Pulmonary artery endothelial cell (primary cell): Measurements from ENCODE around the gene ZDHHC5. TPM values are rescaled to one million over a fixed set of nuclear protein-coding genes. Genes with fewer than 3 reads are reported as not detected.
"Not testable (repeated sequence)": the region's sequence is repeated elsewhere in the genome, so short reads cannot be mapped to it uniquely, and the experiment has no call there.

Experiments used
- DNase-seq: peaks from one replicate; pipeline ENCODE4 v3.0.0-alpha.2; 2011; ENCODE audit warnings: low read depth, low spot score
- total RNA-seq: library from RNA; depleted of rRNA; stranded (reverse); fragments of >200 nt; gene quantifications from 2 replicates; pipeline ENCODE4 v1.2.3, GENCODE V29; 2014

Gene ZDHHC5
- total RNA-seq, 1 donor from 2014 or later = 39.4 TPM

DNA sequence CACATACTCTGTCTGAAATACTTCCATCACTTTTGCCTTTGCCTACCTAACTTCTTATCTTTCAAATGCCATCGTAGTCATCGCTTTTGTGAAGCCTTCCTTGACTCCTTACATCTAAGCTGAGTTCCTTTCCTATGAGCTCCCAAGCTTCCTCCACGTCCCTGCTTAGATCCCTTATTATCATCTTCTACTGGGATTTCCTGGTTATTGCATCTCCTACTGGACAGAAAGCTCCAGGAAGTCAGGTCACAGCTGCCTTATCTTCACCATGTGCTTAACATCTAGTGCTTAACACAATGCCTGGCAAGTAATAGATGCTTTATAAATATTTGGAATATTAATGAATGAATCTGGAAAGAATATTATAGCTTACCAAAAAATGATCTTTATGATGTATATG is 24.1 kb upstream of the ZDHHC5 start:
- DNase-seq = no peak

DNA sequence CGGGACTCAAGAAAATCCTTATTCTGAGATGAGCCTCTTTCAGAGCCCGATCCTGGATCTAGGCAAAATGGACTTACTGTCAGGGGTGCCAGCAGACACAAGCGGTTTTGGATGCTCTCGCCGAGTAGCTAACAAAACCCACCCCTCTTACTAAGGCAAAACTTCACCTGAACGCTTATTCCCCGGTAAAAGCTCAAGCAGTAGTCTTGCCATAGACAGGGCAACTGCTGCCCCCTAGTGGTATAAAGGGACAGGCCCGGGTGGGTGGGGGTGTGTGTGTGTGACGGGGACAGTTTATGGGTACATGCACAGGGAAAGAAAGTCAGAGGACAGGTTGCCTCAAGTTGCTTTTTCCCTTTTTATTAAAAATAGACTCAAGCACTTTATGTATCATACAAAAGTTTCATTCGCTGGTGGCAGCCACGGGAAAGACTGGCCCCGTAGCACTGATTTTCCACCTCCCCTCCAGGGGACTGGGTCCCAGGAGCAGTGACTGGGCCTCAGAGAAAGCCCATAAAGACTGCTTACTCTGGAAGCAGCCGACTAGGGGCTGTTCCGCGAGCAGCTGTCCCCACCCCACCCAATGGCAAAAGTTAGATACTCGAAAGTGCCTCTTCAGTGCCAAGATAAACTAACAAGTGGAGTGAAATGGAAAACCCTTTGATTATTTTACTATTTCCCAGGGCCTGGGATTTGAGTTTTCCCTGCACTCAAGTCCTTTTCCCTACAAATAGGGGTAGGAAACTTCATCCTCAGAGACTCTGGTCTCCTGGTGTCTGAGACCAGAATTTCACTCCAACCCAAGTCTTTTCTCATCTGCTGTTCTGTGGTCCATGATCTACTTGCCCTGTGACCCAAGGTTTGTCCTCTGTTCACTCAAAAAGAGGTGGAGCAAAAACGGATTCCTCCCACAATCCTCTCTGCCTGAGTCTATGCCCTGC is 22.9 kb upstream of the ZDHHC5 start:
- DNase-seq = no peak

DNA sequence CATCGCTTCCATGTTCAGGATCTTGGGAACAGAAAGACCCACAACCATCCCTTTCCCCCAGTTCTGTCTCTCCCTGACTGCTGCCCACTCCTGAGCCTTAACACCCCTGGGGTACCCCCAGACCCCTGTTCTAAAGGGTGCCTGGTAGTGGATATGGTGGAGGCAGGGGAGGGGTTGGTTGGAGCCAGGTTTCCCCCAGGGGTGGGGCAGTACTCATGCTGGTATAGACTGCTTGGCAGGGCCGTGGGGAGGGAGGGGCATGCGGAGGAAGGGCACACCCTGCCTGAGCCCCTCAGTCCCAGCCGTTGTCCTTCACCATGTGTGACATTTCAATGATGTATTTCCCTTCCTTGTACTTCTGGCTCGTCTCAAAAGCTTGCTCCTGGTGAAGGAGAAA is 22.2 kb upstream of the ZDHHC5 start:
- no peak for DNase-seq

DNA sequence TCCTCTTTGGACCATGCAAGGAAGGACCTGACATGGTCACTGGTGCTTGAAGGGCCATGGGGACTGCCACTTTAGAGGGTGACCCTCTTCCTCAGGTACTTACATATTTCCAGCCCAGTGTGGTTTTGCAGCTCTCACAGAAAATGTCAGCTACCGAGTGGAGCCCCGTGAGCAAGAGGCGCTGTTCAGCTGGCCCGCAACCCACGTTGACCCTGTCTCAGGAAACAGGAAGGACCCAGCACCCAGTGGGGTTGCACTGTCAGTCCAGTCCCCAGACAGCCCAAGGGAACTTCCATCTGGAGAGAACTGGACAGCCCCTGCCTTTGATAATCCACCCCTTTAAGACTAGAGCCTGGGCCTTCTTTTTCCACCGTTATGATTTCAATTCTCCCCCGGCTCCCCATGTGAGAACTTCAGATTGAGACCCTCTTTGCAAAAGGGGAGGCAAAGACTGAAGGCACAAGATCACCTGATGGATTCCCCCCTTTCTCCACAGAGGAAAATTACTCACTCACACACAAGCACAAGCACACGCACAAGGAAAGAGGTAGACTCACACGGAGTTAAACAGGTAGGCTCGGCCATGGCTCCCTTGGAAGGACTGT is 21.6 kb upstream of the ZDHHC5 start:
- DNase-seq = no peak

DNA sequence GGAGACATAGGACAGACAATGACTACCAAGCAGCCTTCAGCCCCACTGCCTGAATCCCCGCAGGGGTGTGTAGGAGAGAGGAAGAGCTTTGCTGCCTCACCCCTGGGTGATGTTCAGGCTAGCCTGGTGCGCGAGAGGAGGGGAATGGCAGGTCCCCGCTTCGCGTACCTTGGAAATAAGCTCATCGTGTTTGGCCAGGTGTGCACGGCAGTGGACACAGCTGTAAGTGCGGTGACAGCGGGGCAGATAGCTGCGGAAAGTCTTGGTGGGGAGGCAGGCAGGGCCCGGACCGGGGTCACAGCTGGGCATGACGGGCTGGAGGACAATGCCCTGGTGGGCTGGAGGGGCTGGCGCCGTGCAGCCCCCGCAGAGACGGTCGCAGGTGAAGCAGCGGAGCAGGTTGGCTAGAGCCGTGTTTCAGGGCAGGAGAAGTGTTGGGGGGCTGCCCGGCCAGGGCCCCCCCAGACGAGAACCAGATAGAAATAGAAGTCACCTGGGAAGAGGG is 21.1 kb upstream of the ZDHHC5 start:
- no peak for DNase-seq

DNA sequence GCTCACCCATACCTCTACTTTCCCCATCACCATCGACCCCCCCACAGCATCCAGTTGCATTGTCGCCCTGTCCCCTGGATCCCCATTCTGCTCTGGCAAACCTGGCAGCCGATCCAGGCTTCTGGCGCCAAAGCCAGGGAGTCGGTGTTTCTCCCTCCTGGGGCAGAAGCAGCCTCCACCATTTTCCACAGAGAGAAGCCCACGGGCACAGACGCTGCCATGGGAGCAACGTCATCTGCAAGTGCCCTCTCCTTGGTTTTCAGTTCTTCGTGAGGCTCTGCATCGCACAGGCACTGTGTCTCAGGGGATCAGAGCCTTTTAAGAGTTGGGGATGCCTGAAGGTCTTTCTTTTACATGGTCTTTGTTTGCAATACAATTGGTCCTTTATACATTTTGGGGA is 20.5 kb upstream of the ZDHHC5 start:
- no peak for DNase-seq

DNA sequence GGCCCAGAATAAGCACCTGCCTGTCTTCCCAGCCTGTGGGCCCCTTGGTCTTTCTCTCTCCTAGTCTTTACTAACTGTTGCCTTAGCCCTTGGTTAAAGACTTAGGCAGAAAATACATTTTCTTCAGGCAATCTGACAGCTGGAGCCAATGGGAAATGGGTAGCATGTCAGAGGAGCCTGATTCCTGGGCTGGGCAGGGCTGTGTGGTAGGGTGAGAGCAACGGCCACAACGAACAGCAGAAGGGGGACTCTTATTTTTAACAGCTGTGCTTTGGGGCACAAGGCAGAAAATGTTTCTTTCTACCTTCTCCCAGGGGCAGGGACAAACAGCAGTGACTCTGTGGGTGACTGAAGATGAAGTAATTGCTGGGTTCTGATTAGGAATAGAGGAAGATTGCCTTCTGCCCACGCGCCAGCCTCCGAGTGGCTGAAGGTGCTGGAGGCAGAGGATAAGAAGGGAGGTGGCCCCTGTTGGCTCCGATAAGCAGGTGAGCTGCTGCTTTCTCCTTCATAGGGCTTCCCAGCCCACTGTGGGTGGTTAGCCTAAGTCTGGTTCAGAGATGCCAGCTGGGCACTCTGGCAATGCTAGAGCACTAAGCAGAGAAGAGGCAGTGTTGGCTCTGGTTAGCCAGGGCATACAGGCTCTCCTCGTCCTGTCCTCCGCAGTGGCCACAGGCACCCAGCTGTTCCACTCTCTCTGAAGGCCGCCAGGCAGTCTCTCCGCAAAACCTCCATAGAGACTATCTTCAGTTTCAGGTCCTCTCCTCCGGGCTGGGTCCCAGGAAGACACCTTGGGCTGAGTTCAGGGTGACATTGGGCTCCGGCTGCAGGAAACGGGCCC is 19.7 kb upstream of the ZDHHC5 start:
- no peak for DNase-seq

DNA sequence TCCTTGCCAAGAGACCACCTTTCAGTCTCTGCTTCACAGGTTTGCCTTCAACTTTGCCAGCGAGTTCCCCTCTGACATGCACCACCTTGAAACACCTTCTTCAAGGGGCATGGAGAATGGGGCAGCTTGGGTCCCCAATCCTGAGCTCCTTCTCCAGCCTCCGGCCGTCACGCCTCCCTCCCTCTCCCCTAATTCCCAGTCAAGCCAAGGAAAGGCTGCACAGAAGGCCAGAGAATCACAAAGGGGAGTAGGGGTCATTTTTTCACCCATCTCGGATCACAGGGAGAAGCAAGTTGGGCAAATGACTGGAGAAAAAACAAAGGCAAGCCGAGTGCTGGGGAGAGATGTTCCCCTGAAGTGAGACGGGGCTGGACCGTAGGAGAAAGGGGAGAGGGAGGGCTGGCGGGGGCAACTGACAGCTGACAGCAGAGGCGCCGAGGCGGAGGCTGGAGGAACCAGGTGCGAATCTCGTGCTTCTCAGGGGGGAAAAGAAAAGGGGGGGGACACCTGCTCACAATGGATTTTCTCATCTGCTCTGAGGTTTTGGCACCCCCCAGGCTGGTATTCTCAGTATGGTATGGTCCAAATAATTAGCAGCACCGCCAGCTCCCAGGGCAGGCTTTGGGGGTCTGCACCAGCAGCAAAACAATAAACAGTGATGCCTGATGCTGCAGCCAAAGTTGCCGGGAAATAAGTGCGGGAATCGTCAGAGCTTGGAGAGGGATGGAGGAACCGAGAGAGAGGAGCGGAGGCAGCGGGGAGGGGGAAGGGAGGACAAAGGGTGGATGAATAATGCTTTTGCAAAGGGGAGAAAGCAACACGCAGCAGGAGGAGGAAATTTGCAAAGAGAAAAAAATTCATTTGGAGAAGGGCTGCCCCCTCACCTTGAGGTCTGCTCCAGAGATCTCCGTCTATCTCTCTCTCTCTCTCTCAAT is 18.8 kb upstream of the ZDHHC5 start:
- no peak for DNase-seq

DNA sequence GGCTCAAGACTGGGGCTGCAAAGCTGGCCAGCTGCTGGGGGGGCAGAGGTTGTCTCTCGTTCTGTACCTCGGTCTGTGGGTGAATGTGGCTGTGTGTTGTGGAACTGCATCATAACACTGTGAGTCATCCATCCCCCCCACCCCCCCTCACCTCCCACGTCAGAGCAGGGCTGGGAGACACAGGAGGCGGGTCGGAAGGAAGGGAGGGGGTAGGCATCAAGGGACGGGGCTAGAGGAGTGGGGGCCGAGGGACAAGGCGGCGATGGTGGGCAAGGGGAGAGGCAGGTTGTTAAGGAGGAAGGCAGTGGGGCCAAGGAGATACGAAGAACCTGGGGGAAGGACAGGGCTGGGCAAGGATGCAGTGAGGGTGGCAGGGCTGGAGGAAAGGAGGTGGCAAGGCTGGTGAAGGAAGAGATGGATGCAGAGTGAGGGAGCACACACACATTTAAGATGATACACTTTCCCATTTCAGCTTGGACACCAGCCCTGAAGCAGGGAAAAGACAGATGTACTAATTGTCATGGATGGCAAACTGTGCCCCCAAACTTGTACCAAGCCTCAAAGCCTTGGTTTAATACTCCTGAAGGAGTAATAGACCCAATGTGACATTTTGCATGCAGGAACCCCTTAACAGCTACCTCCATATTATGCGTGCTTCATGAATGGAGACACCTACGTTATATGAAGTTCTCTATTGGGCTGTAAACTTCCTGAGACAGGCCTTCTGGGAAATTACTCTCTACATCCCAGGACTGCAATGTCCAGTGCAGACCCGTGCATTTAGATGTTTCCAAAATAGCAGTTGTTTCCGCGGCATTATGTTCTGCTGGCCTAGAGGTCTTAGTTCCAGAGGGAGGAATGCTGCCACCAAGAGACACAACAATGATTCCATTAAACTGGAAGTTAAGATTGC is 17.8 kb upstream of the ZDHHC5 start, which contains the start of gene YPEL4:
YPEL4 (minus strand) TSS at position 87 of the 913 bp plus-strand sequence. CDS start 2,805 bp downstream, outside the sequence.
- no peak for DNase-seq

DNA sequence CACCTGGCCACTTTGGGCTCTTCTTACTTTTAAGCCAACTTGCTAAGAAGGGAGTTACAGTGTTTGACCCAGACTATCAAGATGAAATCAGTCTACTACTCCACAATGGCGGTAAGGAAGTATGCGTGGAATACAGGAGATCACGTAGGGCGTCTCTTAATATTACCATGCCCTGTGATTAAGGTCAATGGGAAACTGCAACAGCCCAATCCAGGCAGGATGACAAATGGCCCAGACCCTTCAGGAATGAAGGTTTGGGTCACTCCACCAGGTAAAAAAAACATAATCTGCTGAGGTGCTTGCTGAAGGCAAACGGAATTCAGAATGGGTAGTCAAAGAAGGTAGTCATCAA is 17.2 kb upstream of the ZDHHC5 start:
- no peak for DNase-seq

DNA sequence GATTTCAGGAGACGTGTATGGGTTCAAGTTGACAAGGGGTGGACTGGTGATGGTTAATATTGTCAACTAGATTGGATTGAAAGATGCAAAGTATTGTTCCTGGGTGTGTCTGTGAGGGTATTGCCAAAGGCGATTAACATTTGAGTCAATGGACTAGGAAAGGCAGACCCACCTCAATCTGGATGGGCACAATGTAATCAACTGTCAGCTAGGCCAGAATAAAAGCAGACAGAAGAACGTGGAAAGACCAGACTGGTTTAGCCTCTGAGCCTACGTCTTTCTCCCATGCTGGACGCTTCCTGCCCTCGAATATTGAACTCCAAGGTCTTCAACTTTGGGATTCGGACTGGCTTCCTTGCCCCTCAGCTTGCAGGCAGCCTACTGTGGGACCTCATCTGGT is 16.5 kb upstream of the ZDHHC5 start:
- DNase-seq = no peak

DNA sequence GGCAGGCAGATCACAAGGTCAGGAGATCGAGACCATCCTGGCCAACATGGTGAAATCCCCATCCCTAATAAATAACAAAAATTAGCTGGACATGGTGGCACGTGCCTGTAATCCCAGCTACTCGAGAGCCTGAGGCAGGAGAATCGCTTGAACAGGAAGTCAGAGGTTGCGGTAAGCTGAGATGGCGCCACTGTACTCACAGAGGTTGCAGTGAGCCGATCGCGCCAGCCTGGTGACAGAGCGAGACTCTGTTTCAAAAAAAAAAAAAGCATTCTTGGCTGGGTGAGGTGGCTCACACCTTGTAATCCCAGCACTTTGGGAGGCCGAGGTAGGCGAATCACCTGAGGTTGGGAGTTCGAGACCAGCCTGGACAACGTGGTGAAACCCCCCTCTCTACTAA is 15.7 kb upstream of the ZDHHC5 start:
- not testable (repeated sequence) for DNase-seq

DNA sequence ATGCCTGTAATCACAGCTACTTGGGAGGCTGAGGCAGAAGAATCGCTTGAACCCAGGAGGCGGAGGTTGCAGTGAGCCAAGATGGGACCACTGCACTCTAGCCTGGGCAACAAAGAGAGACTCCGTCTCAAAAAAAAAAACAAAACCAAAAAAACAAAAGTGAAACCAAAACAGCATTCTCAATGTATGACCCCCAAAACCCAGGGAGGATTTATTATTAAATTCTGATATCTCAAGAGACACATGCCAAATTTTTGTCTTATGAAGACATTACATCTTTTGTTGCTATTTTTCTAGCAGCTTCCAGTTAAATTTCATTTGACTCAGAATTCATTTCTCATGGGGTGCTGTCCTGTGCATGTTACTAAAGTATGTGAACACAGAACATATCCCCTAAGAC is 15.3 kb upstream of the ZDHHC5 start:
- DNase-seq = no peak

DNA sequence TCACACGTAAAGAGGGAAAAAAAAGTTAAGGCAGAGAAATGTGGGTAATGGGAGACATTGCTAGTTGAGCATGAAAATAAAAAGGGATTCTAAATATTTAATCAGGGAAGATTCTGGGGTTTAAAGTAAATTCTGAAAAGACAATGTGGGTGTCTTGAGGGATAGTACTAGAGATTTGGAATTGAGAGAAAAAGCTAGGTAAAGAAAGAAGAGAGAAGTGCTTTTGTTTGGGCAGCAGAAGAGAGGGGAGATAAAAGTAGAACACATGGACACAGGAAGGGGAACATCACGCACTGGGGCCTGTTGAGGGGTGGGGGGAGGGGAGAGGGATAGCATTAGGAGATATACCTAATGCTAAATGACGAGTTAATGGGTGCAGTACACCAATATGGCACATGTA is 14.8 kb upstream of the ZDHHC5 start:
- no peak for DNase-seq

DNA sequence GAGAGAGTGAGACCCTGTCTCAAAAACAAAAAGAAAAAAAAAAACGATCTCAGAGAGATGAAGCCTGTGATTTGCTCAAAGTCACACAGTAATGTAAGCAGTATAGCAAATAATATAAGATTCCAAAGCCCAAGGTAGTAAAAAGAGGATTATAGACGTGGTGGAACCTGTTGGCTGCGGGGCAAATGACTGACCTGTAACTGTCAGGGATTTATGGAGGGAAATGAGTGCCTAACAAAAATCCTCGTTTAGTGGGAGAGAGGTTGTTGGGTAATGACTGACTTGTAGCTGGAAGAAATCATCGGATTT is 11.1 kb upstream of the ZDHHC5 start:
- DNase-seq = no peak

DNA sequence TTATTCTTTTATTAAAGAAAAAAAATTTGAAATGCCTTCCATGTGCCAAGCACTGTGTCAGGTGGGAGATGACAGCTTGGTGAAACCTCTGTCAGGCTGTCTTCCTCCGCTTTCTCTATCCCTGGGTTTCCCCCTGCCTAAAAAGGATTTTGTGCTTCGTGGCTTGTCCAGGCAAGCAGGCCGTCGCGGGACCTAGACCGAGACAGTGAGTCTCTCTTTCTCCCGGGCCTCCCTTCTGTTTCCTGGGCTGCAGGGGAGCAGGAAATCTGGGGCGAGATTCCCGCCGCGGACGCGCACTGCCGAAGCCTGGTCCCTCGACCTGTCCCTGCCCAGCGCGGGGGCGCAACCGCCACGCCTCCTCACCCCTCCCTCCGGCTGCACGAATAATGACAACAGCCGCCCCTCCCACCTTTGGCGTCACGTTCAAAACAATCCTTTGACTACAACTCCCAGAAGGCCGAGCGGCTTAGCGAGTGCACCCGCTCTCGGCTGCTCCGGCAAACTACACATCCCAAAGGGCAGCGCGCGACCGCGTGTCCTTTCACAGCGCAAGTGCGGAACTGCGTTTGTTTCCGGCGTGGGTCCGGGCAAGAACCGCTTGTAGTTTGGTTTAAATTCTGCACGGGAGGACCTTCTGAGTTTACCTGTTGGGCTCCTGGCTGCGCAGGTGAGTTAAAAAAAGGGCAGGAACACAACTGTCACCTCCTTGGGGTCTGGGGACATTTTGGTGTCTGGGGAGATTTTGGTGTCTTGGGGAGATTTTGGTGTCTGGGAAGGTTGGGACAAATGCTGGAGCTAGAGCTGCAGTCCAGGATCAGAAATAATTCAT is 10.5 kb upstream of the ZDHHC5 start, which contains the start of gene CLP1:
CLP1 (plus strand) TSS at position 569 of the 829 bp plus-strand sequence. CDS start 1,715 bp downstream, outside the sequence.
- DNase-seq = peak; percentile 96

DNA sequence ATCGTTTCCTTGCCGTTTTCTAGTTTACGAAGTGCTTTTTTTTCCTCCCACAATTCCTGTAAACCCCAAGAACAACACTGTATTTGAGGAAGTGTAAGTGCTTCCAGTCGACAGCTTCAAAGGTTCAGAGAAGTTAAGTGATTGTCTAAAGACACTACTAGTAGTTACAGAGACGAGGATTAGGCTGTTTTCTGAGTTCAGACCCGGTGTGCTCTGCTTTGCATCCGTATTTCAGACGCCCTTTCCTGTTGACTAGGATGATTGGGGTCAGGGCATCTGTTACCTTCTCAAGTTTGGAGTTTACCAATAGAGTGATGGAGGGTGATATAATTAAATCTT is 9.9 kb upstream of the ZDHHC5 start:
- DNase-seq = no peak

DNA sequence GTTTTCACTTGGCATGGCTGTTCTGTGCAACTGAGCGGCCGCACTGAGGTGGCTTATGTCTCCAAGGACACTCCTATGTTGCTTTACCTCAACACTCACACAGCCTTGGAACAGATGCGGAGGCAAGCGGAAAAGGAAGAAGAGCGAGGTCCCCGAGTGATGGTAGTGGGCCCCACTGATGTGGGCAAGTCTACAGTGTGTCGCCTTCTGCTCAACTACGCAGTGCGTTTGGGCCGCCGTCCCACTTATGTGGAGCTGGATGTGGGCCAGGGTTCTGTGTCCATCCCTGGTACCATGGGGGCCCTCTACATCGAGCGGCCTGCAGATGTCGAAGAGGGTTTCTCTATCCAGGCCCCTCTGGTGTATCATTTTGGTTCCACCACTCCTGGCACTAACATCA is 8.2 kb upstream of the ZDHHC5 start:
- DNase-seq = no peak

DNA sequence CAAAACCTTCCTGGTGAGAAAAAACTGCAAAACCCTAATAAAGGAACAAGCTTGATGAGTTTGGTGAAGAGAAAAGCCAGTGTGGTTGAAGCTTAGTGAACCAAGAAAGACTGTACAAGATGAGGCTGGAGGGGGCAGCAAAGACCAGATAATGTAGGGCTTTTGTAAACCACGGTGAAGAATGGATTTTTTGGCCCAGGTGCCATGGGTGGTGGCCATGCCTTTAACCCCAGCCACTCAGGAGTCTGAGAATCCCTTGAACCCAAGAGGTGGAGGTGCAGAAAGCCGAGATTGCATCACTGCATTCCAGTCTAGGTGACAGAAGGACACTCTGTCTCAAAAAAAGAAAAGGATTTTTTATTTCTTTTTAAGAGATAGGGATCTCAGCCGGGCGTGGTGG is 5.0 kb upstream of the ZDHHC5 start:
- DNase-seq = no peak
